Muscle layer of colon (tissue), 2 donors: Measurements from ENCODE around the gene BMP2K.
"Not testable (repeated sequence)": the region's sequence is repeated elsewhere in the genome, so short reads cannot be mapped to it uniquely, and the experiment has no call there.

Experiments used
- H3K27ac ChIP-seq: one replicate; pipeline ENCODE4 v1.7.0; 2013; ENCODE audit warnings: low read depth, mild to moderate bottlenecking, low read length, moderate library complexity
- H3K27me3 ChIP-seq, 2 donors: one replicate each; pipeline ENCODE4 v1.7.0; 2013; ENCODE audit warnings: low read length in 2 of 2, mild to moderate bottlenecking in 2 of 2; ENCODE audit not compliant: insufficient read depth in 2 of 2, control insufficient read depth in 1 of 2
- H3K36me3 ChIP-seq: one replicate; pipeline ENCODE4 v1.7.0; 2013; ENCODE audit warnings: mild to moderate bottlenecking, low read length; ENCODE audit not compliant: insufficient read depth
- H3K4me1 ChIP-seq: one replicate; pipeline ENCODE4 v1.7.0; 2013; ENCODE audit warnings: mild to moderate bottlenecking, low read length; ENCODE audit not compliant: insufficient read depth
- H3K4me3 ChIP-seq, 2 donors: one replicate each; pipeline ENCODE4 v1.7.0; 2013; ENCODE audit warnings: low read length in 2 of 2, low read depth in 1 of 2, mild to moderate bottlenecking in 1 of 2, moderate library complexity in 1 of 2
- H3K9ac ChIP-seq: one replicate; pipeline ENCODE4 v1.7.0; 2013; ENCODE audit warnings: low read length
- H3K9me3 ChIP-seq: one replicate; pipeline ENCODE4 v1.7.0; 2013; ENCODE audit warnings: mild to moderate bottlenecking, low read length
- donor health status: abdominal sarcoma.
- donor health status: Adenocarcinoma of cecum.

BMP2K gene

DNA sequence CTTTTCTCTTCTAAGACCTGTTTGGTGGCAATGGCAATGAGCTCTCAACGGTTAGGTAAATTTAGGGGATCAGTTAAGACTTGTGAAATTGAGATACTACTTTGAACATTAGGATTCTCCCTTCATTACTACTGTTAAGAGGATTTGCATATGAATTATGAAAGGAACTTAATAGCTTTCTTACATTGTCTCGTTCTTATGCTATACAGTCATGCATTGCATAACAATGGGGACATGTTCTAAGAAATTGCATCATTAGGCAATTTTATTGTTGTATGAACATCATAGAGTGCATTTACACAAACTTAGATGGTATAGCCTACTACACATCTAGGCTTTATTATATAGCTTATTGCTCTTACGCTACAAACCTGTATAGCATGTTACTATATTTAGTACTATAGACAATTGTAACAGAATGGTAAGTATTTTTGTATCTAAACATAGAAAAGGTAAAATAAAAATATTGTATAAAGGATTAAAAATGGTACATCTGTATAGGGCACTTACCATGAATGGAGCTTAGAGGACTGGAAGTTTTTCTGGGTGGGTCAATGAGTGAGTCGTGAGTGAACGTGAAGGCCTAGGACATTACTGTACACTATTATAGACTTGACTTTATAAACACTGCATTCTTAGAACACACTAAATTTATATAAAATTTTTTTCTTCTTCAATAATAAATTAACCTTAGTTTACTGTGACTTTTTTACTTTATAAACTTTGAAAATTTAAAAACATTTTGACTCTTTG lies 100.6 kb downstream of the BMP2K start:
- H3K4me3 ChIP-seq, result no peak overlapping the region
- peaks cover 13% of the 10 kb centered on the region for H3K36me3 ChIP-seq
- H3K9me3 ChIP-seq, result no peaks in the 10 kb centered on the region
- no peak overlapping the region for H3K27ac ChIP-seq
- H3K9ac ChIP-seq, result no peak overlapping the region
- H3K4me1 ChIP-seq, result no peaks in the 10 kb centered on the region
- no peaks in the 10 kb centered on the region for H3K27me3 ChIP-seq

DNA sequence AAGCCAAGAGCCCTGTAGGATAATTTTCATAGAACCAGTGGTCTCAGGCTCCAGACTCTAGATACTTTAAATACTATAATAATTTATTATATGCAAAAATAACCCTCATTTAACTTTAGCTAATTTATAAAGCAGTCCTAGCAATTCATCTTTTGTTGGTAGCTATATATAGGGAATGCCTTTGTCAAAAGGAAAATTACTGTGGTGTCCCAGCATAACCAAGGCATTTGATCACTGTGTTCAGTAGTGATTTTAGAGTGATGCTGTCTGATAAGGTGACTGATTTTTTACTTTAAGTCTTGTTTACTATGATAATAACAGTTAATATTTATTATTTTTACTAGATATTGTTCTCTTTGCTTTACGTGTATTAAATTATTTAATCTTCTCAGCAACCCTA lies 101.9 kb downstream of the BMP2K start:
- no peaks in the 10 kb centered on the region for H3K4me1 ChIP-seq
- no peak overlapping the region for H3K4me3 ChIP-seq
- H3K27ac ChIP-seq, result no peak overlapping the region
- H3K36me3 ChIP-seq, result peaks cover 7% of the 10 kb centered on the region
- H3K27me3 ChIP-seq, result no peaks in the 10 kb centered on the region
- H3K9me3 ChIP-seq, result no peaks in the 10 kb centered on the region
- no peak overlapping the region for H3K9ac ChIP-seq

- no peaks in the 10 kb centered on the region for H3K9me3 ChIP-seq
- H3K36me3 ChIP-seq, result no peaks in the 10 kb centered on the region
- no peak overlapping the region for H3K9ac ChIP-seq
- no peaks in the 10 kb centered on the region for H3K27me3 ChIP-seq
- H3K4me3 ChIP-seq, result no peak overlapping the region
- H3K27ac ChIP-seq, result no peak overlapping the region
- H3K4me1 ChIP-seq, result no peaks in the 10 kb centered on the region
Measured at GRCh38 chr4:78880874-78881492, 104.8 kb downstream of the BMP2K start.

DNA sequence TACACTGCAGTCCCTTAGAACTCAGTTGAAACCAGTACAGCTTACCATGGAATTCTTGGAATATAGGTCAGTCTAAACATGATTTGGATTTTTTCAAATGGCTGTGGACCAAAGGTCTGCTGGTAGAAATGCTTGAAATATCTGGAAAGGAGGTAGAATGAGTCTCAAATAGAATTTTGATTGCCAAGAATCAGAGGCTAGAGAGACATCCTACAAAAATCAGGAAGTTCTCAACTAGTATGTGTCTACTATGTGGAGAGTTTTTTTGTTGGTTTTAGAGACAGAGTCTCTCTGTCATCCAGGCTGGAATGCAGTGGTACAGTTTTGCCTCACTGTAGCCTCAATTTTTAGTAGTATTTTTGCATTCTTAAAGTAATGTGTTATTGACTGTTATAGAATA lies 109.4 kb downstream of the BMP2K start:
- no peak overlapping the region for H3K9ac ChIP-seq
- H3K4me1 ChIP-seq, result no peaks in the 10 kb centered on the region
- no peak overlapping the region for H3K4me3 ChIP-seq
- peaks cover 7% of the 10 kb centered on the region for H3K36me3 ChIP-seq
- H3K9me3 ChIP-seq, result no peaks in the 10 kb centered on the region
- H3K27me3 ChIP-seq, result no peaks in the 10 kb centered on the region
- H3K27ac ChIP-seq, result no peak overlapping the region

GRCh38 chr4:78889955-78890354 lies 113.8 kb downstream of the BMP2K start:
- no peak overlapping the region for H3K9ac ChIP-seq
- H3K36me3 ChIP-seq, result peaks cover 22% of the 10 kb centered on the region
- H3K9me3 ChIP-seq, result no peaks in the 10 kb centered on the region
- no peak overlapping the region for H3K4me3 ChIP-seq
- no peaks in the 10 kb centered on the region for H3K4me1 ChIP-seq
- H3K27me3 ChIP-seq, result no peaks in the 10 kb centered on the region
- no peak overlapping the region for H3K27ac ChIP-seq

DNA sequence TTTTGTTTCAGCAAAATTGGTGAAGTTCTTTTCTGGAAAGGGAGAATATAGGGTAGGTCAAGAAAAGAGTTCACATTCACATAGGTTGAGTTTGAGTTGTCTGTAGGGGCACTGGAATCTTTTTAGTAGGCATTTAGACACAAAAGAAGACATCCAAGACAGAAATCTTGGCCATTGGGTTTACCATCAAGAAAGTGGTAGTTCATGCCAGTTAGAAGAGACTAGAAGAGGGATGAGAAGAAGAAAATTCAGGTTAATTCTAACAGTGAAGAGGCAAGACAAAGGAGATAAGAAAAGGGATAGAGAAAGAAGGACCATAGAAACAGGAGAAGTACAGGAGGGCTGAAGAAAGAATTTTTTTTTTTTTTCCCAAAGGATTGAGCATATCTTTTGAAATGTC lies 123.2 kb downstream of the BMP2K start:
- no peaks in the 10 kb centered on the region for H3K4me1 ChIP-seq
- no peak overlapping the region for H3K4me3 ChIP-seq
- H3K36me3 ChIP-seq, result peaks cover 8% of the 10 kb centered on the region
- no peak overlapping the region for H3K27ac ChIP-seq
- H3K9me3 ChIP-seq, result no peaks in the 10 kb centered on the region
- no peak overlapping the region for H3K9ac ChIP-seq
- no peaks in the 10 kb centered on the region for H3K27me3 ChIP-seq

- Histone ChIP-seq H3K27ac (no peak overlapping the region), H3K4me1 (no peaks in the 10 kb centered on the region), H3K9me3 (no peaks in the 10 kb centered on the region), H3K4me3 (no peak overlapping the region), H3K9ac (no peak overlapping the region), H3K36me3 (peaks cover 4% of the 10 kb centered on the region), H3K27me3 (no peaks in the 10 kb centered on the region)
Measured at GRCh38 chr4:78901882-78902281, 125.7 kb downstream of the BMP2K start.

DNA sequence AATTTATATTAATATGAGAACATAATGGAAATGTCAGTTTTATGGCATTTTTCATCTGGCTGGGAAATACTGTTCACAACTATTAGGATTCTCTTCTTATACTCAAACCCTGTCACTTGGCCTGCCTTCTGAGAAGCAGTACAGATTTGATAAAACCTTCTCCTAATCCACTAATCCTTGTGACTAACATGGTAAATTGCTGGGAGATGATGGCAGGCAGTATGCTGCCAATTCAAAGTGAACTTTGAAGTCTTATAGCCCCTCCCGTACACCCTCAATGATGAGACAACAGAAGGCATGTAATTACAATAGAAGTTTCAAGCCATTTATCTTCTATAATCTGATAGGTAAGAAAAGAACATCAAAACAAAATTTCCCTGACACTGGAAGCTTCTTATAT lies 126.1 kb downstream of the BMP2K start:
- no peak overlapping the region for H3K4me3 ChIP-seq
- no peak overlapping the region for H3K9ac ChIP-seq
- no peaks in the 10 kb centered on the region for H3K4me1 ChIP-seq
- H3K27ac ChIP-seq, result no peak overlapping the region
- H3K27me3 ChIP-seq, result no peaks in the 10 kb centered on the region
- H3K9me3 ChIP-seq, result no peaks in the 10 kb centered on the region
- peaks cover 4% of the 10 kb centered on the region for H3K36me3 ChIP-seq

DNA sequence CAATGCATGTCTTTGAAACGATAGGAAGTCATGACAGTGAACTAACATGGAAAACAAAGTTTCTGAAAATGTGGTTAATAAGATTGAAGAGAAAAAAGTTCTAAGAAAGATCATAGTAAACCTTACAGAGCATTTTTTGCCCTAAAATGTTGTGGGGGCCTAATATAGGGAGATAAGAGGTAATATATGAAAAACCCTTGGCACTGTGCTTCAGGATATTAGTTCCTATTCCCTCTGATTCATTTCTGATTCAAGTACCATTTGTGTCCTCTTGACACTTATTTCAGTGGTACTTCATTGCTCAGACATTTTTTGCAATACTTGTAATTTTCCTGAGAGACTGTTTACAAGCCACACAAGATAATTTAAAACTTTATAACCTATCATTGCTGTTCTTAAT lies 128.0 kb downstream of the BMP2K start:
- H3K9ac ChIP-seq, result no peak overlapping the region
- H3K36me3 ChIP-seq, result no peaks in the 10 kb centered on the region
- H3K4me1 ChIP-seq, result no peaks in the 10 kb centered on the region
- H3K9me3 ChIP-seq, result no peaks in the 10 kb centered on the region
- no peak overlapping the region for H3K4me3 ChIP-seq
- no peak overlapping the region for H3K27ac ChIP-seq
- no peaks in the 10 kb centered on the region for H3K27me3 ChIP-seq

- H3K9me3 ChIP-seq, result no peaks in the 10 kb centered on the region
- H3K9ac ChIP-seq, result no peak overlapping the region
- no peaks in the 10 kb centered on the region for H3K4me1 ChIP-seq
- H3K27me3 ChIP-seq, result no peaks in the 10 kb centered on the region
- no peaks in the 10 kb centered on the region for H3K36me3 ChIP-seq
- H3K27ac ChIP-seq, result no peak overlapping the region
- H3K4me3 ChIP-seq, result no peak overlapping the region
Measured at GRCh38 chr4:78907638-78908037, 131.5 kb downstream of the BMP2K start.

DNA sequence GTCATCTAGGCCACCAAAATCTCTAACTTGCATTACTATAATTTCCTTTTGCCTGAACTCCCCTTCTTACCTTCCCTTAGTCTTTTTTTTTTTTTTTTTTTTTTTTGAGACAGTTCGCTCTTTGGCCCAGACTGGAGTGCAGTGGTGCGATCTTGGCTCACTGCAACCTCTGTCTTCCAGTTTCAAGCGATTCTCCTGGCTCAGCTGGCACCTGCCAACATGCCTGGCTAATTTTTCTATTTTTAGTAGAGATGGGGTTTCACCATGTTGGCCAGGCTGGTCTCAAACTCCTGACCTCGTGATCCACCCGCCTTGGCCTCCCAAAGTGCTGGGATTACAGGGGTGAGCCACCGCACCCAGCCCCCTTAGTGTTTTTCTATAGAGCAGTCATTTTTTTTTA lies 132.8 kb downstream of the BMP2K start:
- H3K9ac ChIP-seq, H3K4me1 ChIP-seq, H3K36me3 ChIP-seq, H3K27me3 ChIP-seq, H3K4me3 ChIP-seq, H3K9me3 ChIP-seq, H3K27ac ChIP-seq: not testable (repeated sequence)

GRCh38 chr4:78910612-78911011 lies 134.5 kb downstream of the BMP2K start:
- H3K27ac ChIP-seq, result no peak overlapping the region

More at GRCh38 chr4:78910612-78911011, 134.5 kb downstream of the BMP2K start:
- Histone ChIP-seq H3K36me3 (no peaks in the 10 kb centered on the region), H3K9ac (no peak overlapping the region), H3K4me1 (no peaks in the 10 kb centered on the region), H3K4me3 (no peak overlapping the region), H3K27me3 (no peaks in the 10 kb centered on the region), H3K9me3 (no peaks in the 10 kb centered on the region)
